HEK293 (cell line): Measurements from ENCODE around the gene ETNK2.

Experiments used
- CTCF ChIA-PET: fragments of 350-600 bp; formaldehyde crosslinking; extraction: SDS; loops from one replicate; lab custom pipeline; 2021; ENCODE audit warnings: antibody characterized with exemption; lab: Yijun Ruan, JAX
- POLR2A ChIA-PET: fragments of 300-600 bp; formaldehyde crosslinking; extraction: SDS; loops from one replicate; lab custom pipeline; 2020; ENCODE audit warnings: antibody characterized with exemption, inconsistent platforms; lab: Yijun Ruan, JAX
- H3K27ac ChIP-seq: fragments of 200-500 bp; sonication (Bioruptor generic); 2 replicates; pipeline ENCODE4 v1.5.1; 2014; ENCODE audit warnings: low read depth, low read length, control low read depth, inconsistent platforms; ENCODE audit errors: extremely low read depth
- H3K36me3 ChIP-seq, 2 experiments: fragments of 200-500 bp in 1 of 2; sonication (Bioruptor generic) in 1 of 2; 1 replicate in 1 of 2; 2 replicates in 1 of 2; pipeline ENCODE4 v1.5.1; 2014 to 2017; ENCODE audit warnings: inconsistent platforms in 2 of 2, low read length in 2 of 2; ENCODE audit not compliant: control insufficient read depth in 2 of 2, insufficient read depth in 1 of 2
- H3K4me1 ChIP-seq: fragments of 200-500 bp; sonication (Bioruptor generic); 2 replicates; pipeline ENCODE4 v1.5.1; 2014; ENCODE audit warnings: mild to moderate bottlenecking, low read length, inconsistent platforms; ENCODE audit not compliant: control insufficient read depth, insufficient read depth
- H3K4me3 ChIP-seq: 2 replicates; pipeline ENCODE4 v1.5.1; 2011; ENCODE audit warnings: low read depth, mild to moderate bottlenecking, control low read depth, low read length, moderate library complexity
- H3K9me3 ChIP-seq: fragments of 200-500 bp; sonication (Bioruptor generic); 2 replicates; pipeline ENCODE4 v1.5.1; 2014; ENCODE audit warnings: low read depth, low read length, inconsistent platforms; ENCODE audit not compliant: control insufficient read depth, insufficient read depth
- BCL6B ChIP-seq: fragments of 450-650 bp; formaldehyde crosslinking; IDR thresholded peaks from 2 replicates; pipeline ENCODE4 v1.5.1; 2017; ENCODE audit warnings: missing biosample characterization, missing genetic modification characterization
- KLF9 ChIP-seq: fragments of 450-650 bp; formaldehyde crosslinking; IDR thresholded peaks from 2 replicates; pipeline ENCODE4 v1.5.1; 2016; ENCODE audit warnings: missing biosample characterization, missing genetic modification characterization, low read depth
- MYNN ChIP-seq: fragments of 450-650 bp; formaldehyde crosslinking; IDR thresholded peaks from 2 replicates; pipeline ENCODE4 v1.5.1; 2016; ENCODE audit warnings: missing biosample characterization, missing genetic modification characterization, borderline replicate concordance
- OSR2 ChIP-seq: fragments of 450-650 bp; formaldehyde crosslinking; IDR thresholded peaks from 2 replicates; pipeline ENCODE4 v1.5.1; 2016; ENCODE audit warnings: missing biosample characterization, missing genetic modification characterization
- PATZ1 ChIP-seq: fragments of 450-650 bp; formaldehyde crosslinking; IDR thresholded peaks from 2 replicates; pipeline ENCODE4 v1.5.1; 2016; ENCODE audit warnings: missing biosample characterization, missing genetic modification characterization
- RBAK ChIP-seq: fragments of 450-650 bp; formaldehyde crosslinking; IDR thresholded peaks from 2 replicates; pipeline ENCODE4 v1.5.1; 2016; ENCODE audit warnings: missing biosample characterization, missing genetic modification characterization
- ZBTB6 ChIP-seq: fragments of 450-650 bp; formaldehyde crosslinking; IDR thresholded peaks from 2 replicates; pipeline ENCODE4 v1.5.1; 2017; ENCODE audit warnings: missing biosample characterization, missing genetic modification characterization
- ZFP41 ChIP-seq: fragments of 450-650 bp; formaldehyde crosslinking; IDR thresholded peaks from 2 replicates; pipeline ENCODE4 v1.5.1; 2016; ENCODE audit warnings: missing biosample characterization, missing genetic modification characterization, borderline replicate concordance
- ZFP69B ChIP-seq: fragments of 450-650 bp; formaldehyde crosslinking; IDR thresholded peaks from 2 replicates; pipeline ENCODE4 v1.5.1; 2016; ENCODE audit warnings: missing biosample characterization, missing genetic modification characterization
- ZIC2 ChIP-seq: fragments of 450-650 bp; formaldehyde crosslinking; IDR thresholded peaks from 2 replicates; pipeline ENCODE4 v1.5.1; 2016; ENCODE audit warnings: missing biosample characterization, missing genetic modification characterization
- ZNF138 ChIP-seq: fragments of 450-650 bp; formaldehyde crosslinking; IDR thresholded peaks from 2 replicates; pipeline ENCODE4 v1.5.1; 2016; ENCODE audit warnings: missing biosample characterization, missing genetic modification characterization, borderline replicate concordance
- ZNF146 ChIP-seq: fragments of 450-650 bp; formaldehyde crosslinking; IDR thresholded peaks from 2 replicates; pipeline ENCODE4 v1.5.1; 2016; ENCODE audit warnings: missing biosample characterization, missing genetic modification characterization
- ZNF18 ChIP-seq: fragments of 450-650 bp; formaldehyde crosslinking; IDR thresholded peaks from 2 replicates; pipeline ENCODE4 v1.5.1; 2016; ENCODE audit warnings: missing biosample characterization, missing genetic modification characterization
- ZNF266 ChIP-seq: fragments of 450-650 bp; formaldehyde crosslinking; IDR thresholded peaks from 2 replicates; pipeline ENCODE4 v1.5.1; 2016; ENCODE audit warnings: missing biosample characterization, missing genetic modification characterization, low read depth
- ZNF302 ChIP-seq: fragments of 450-650 bp; formaldehyde crosslinking; IDR thresholded peaks from 2 replicates; pipeline ENCODE4 v1.5.1; 2016; ENCODE audit warnings: missing biosample characterization, missing genetic modification characterization, low read depth
- ZNF394 ChIP-seq: fragments of 450-650 bp; formaldehyde crosslinking; IDR thresholded peaks from 2 replicates; pipeline ENCODE4 v1.5.1; 2016; ENCODE audit warnings: missing biosample characterization, missing genetic modification characterization, mild to moderate bottlenecking, moderate library complexity, borderline replicate concordance
- ZNF423 ChIP-seq: fragments of 450-650 bp; formaldehyde crosslinking; IDR thresholded peaks from 2 replicates; pipeline ENCODE4 v1.5.1; 2016; ENCODE audit warnings: missing biosample characterization, missing genetic modification characterization
- ZNF48 ChIP-seq: fragments of 450-650 bp; formaldehyde crosslinking; IDR thresholded peaks from 2 replicates; pipeline ENCODE4 v1.5.1; 2016; ENCODE audit warnings: missing biosample characterization, missing genetic modification characterization
- ZNF623 ChIP-seq: fragments of 450-650 bp; formaldehyde crosslinking; IDR thresholded peaks from 2 replicates; pipeline ENCODE4 v1.5.1; 2016; ENCODE audit warnings: missing biosample characterization, missing genetic modification characterization
- ZNF660 ChIP-seq: fragments of 450-650 bp; IDR thresholded peaks from 2 replicates; pipeline ENCODE4 v1.5.1; 2018; ENCODE audit warnings: missing biosample characterization, mild to moderate bottlenecking, missing genetic modification characterization
- ZNF664 ChIP-seq: fragments of 450-650 bp; formaldehyde crosslinking; IDR thresholded peaks from 2 replicates; pipeline ENCODE4 v1.5.1; 2016; ENCODE audit warnings: missing biosample characterization, missing genetic modification characterization
- ZNF776 ChIP-seq: fragments of 450-650 bp; formaldehyde crosslinking; IDR thresholded peaks from 2 replicates; pipeline ENCODE4 v1.5.0; 2017; ENCODE audit warnings: missing biosample characterization, missing genetic modification characterization, borderline replicate concordance
- ZNF785 ChIP-seq: fragments of 450-650 bp; formaldehyde crosslinking; IDR thresholded peaks from 2 replicates; pipeline ENCODE4 v1.5.1; 2016; ENCODE audit warnings: missing biosample characterization, missing genetic modification characterization
- ZSCAN23 ChIP-seq: fragments of 450-650 bp; formaldehyde crosslinking; IDR thresholded peaks from 2 replicates; pipeline ENCODE4 v1.5.1; 2016; ENCODE audit warnings: missing biosample characterization, missing genetic modification characterization
- TF ChIP-seq, protein P1 (sequence below): fragments of 450-650 bp; formaldehyde crosslinking; IDR thresholded peaks from 2 replicates; pipeline ENCODE4 v1.5.1; 2016; ENCODE audit warnings: missing biosample characterization, missing genetic modification characterization
- TF ChIP-seq, protein P2 (sequence below): fragments of 450-650 bp; formaldehyde crosslinking; IDR thresholded peaks from 2 replicates; pipeline ENCODE4 v1.5.1; 2016; ENCODE audit warnings: missing biosample characterization, missing genetic modification characterization, borderline replicate concordance

Gene ETNK2

DNA sequence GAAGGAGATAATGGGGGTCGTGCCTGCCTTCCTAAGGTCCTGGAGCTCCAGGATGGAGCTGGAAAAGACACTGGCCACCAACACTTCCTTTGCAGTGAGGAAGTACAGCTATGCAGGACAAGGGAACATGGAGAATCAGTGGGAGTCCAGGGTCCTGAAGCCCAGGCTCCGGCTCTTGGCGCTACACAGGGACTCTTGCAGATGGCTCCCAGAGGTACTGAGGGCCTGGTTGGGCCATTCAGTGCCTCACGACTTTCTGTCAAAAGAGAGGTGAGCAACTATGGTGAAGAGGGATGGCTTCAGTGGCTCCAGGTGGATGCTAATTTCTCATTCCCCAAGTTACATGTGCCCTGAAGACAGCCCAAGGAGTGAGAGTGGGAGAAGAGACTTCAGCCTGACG is 1.8 kb upstream of the ETNK2 start (continued):
- TF ChIP-seq, protein P1, sequence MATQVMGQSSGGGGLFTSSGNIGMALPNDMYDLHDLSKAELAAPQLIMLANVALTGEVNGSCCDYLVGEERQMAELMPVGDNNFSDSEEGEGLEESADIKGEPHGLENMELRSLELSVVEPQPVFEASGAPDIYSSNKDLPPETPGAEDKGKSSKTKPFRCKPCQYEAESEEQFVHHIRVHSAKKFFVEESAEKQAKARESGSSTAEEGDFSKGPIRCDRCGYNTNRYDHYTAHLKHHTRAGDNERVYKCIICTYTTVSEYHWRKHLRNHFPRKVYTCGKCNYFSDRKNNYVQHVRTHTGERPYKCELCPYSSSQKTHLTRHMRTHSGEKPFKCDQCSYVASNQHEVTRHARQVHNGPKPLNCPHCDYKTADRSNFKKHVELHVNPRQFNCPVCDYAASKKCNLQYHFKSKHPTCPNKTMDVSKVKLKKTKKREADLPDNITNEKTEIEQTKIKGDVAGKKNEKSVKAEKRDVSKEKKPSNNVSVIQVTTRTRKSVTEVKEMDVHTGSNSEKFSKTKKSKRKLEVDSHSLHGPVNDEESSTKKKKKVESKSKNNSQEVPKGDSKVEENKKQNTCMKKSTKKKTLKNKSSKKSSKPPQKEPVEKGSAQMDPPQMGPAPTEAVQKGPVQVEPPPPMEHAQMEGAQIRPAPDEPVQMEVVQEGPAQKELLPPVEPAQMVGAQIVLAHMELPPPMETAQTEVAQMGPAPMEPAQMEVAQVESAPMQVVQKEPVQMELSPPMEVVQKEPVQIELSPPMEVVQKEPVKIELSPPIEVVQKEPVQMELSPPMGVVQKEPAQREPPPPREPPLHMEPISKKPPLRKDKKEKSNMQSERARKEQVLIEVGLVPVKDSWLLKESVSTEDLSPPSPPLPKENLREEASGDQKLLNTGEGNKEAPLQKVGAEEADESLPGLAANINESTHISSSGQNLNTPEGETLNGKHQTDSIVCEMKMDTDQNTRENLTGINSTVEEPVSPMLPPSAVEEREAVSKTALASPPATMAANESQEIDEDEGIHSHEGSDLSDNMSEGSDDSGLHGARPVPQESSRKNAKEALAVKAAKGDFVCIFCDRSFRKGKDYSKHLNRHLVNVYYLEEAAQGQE (tag by site-specific recombination): no peak
- TF ChIP-seq ZFP41 (tag by site-specific recombination) (no peak), ZNF660 (no peak), ZNF138 (no peak), ZNF623 (no peak), ZNF394 (tag by site-specific recombination) (no peak), RBAK (tag by site-specific recombination) (no peak), ZNF302 (tag by site-specific recombination) (no peak), MYNN (tag by site-specific recombination) (no peak), KLF9 (tag by site-specific recombination) (no peak)
- TF ChIP-seq, all 188 proteins: peak for 0

- CTCF ChIA-PET: interaction anchor here (1.1 to 2.1 kb wide), 2 partner anchors 11 to 19 kb away, joined by 3 to 9 read pairs; no protein-coding TSS in a partner anchor
- Histone ChIP-seq H3K27ac (peak overlapping the region; percentile 62; the same call in 1 of the 2 replicates), H3K4me1 (peaks cover 3% of the 10 kb centered on the region), H3K36me3 (no peaks in the 10 kb centered on the region), H3K9me3 (no peaks in the 10 kb centered on the region), H3K4me3 (peak overlapping the region; percentile 66)
- POLR2A ChIA-PET: interaction anchor here (0.7 to 0.9 kb wide), 3 partner anchors 12 to 22 kb away, joined by 3 to 4 read pairs (median 3); no protein-coding TSS in a partner anchor
- no peak for TF ChIP-seq BCL6B (tag by site-specific recombination)
- no peak for TF ChIP-seq ZNF664 (tag by site-specific recombination)
- no peak for TF ChIP-seq ZNF48
- no peak for TF ChIP-seq ZNF423 (tag by site-specific recombination)
- TF ChIP-seq ZNF266 (tag by site-specific recombination): no peak
- peak; percentile 71 for TF ChIP-seq ZIC2
- no peak for TF ChIP-seq ZSCAN23 (tag by site-specific recombination)
- TF ChIP-seq, protein P2, sequence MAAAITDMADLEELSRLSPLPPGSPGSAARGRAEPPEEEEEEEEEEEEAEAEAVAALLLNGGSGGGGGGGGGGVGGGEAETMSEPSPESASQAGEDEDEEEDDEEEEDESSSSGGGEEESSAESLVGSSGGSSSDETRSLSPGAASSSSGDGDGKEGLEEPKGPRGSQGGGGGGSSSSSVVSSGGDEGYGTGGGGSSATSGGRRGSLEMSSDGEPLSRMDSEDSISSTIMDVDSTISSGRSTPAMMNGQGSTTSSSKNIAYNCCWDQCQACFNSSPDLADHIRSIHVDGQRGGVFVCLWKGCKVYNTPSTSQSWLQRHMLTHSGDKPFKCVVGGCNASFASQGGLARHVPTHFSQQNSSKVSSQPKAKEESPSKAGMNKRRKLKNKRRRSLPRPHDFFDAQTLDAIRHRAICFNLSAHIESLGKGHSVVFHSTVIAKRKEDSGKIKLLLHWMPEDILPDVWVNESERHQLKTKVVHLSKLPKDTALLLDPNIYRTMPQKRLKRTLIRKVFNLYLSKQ (tag by site-specific recombination): no peak
- TF ChIP-seq ZNF18 (tag by site-specific recombination): peak; percentile 19; the same call in 1 of the 2 replicates
- no peak for TF ChIP-seq ZNF785 (tag by site-specific recombination)
- no peak for TF ChIP-seq ZFP69B (tag by site-specific recombination)
- peak; percentile 15 for TF ChIP-seq PATZ1
- no peak for TF ChIP-seq ZNF776 (tag by site-specific recombination)
- no peak for TF ChIP-seq ZBTB6 (tag by site-specific recombination)
- no peak for TF ChIP-seq ZNF146 (tag by site-specific recombination)
- no peak for TF ChIP-seq OSR2 (tag by site-specific recombination)
Observed at GRCh38 chr1:204152310-204153044, 633 bp upstream of the ETNK2 start.
